ENCODE data around the gene HTR1D.
"Not testable (repeated sequence)": the region's sequence is repeated elsewhere in the genome, so short reads cannot be mapped to it uniquely, and the experiment has no call there.

HTR1D gene

DNA sequence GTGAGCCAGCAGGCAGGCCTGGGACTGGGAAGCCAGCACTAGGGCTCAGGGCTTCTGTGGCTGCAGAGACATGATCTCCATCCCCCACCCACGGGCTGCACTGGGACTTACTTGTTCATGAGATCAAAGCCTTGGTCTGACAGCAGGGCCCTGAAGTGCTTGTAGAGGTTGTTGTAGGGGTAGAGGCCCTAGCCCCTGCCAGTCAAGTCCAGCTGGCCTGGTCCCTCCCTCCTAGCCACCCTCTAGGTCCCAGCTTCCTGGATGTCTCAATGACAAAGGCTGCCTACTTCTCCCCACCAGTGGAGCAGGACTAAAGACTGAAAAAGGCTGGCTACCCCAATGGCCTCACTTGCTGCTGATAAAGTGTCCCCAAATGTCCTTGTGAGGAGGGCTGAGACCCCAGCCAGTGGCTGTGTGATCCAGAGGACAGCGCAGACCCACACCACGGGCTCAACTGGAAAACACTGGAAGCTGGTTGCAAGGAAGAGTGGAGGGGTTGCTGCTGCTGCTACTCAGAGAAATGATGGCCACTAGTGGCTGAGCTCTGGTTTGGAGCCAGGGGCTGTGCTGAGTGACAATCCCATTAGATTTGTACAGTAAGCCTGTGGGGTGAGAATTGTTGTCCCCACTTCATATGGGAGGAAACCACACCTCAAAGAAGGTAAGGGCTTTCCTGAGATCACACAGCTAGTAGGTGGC, 1.4 kb downstream of the HTR1D start:
- no peak for DNase-seq

DNA sequence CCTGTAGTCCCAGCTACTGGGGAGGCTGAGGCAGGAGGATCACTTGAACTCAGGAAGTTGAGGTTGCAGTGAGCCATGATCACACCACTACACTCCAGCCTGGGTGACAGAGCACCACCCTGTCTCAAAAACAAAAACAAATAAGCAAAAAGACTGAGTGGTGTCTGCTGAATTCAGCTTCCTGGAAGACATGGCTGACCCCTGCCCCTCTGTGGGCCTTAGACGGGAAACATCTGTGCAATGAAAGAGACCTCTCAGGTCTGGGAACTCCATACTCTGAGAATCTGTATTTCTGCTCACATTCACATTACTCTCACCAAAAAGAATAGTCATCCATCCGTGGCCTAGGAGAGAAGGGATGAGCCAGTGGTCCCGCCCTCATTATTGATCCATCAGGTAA, 2.0 kb downstream of the HTR1D start:
- no peak for DNase-seq

- DNase-seq, result no peak
Observed at GRCh38 chr1:23214640-23215039, 2.7 kb downstream of the HTR1D start.

DNA sequence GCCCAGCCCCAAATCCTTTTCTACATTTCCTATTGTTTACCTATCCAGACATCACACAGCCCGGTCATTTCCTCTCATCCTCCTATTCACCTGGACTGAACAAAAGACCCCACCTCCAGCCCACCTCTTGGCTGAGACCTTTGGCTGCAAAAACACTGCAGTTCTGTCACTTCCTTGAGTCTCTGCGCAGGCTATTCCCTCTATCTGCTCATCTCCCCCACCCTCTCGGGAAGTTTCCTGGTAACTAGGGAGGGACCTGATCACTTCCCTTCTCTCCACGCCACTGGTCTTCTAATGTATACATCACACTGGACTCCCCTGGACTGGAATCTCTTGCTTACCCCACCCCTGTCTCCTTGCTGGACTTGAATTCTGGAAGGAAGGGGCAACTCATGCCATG, 5.3 kb downstream of the HTR1D start:
- DNase-seq, result no peak

DNA sequence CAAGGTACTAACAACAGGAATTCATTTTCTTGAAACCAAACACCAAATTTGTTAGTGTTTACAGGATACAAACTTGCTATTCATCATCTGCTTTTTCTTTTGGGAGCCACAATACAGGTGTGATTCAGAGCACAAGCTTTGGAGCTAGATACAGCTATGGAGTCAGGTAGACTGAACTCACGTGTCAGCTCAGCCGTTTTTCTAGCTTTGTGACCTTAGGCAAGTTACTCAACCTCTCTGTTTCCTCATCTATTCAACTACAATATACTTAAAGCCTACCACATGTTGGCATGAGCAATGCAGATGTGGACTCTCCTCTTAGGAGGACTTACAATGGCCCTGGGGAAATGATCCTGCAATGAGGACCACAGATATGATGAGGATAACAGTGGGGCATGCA, 6.3 kb downstream of the HTR1D start:
- no peak for DNase-seq

- no peak for DNase-seq
Observed at GRCh38 chr1:23210351-23210785, 6.9 kb downstream of the HTR1D start.

- no peak for DNase-seq
Observed at GRCh38 chr1:23209770-23210169, 7.5 kb downstream of the HTR1D start.

- no peak for DNase-seq
Observed at GRCh38 chr1:23208527-23208926, 8.8 kb downstream of the HTR1D start.

DNA sequence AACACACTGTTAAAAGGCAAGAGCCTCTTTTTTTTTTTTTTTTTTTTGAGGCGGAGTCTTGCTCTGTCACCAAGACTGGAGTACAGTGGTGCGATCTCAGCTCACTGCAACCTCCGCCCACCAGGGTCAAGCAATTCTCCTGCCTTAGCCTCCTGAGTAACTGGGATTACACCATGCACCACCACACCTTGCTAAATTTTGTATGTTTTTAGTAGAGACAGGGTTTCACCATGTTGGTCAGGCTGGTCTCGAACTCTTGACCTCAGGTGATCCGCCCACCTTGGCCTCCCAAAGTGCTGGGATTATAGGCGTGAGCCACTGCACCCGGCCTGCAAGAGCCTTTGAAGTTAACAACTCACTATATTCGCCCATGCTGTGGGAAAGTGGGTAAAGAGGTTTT, 9.6 kb downstream of the HTR1D start:
- peak; percentile 4 for DNase-seq

DNA sequence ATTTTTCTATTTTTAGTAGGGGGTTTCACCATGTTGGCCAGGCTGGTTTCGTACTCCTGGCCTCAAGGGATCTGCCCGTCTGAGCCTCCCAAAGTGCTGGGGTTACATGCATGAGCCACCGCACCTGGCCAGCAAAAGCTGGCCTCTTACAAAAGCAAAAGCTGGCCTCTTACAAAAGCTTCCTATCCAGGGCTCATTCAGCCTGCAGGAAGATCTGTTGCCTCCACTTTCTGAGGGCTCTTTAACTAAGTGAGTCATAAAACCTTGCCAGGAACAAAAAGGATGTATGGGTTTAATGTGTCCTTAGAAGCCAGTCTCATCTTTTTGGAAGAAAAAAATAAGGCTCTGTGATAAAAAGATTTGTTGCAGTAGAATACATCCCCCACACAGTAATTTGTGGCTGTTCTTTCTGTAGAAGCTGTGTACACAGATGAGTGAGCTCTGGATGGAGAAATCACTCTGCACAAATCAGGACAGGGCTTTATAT, 15.0 kb downstream of the HTR1D start:
- no peak for DNase-seq

DNA sequence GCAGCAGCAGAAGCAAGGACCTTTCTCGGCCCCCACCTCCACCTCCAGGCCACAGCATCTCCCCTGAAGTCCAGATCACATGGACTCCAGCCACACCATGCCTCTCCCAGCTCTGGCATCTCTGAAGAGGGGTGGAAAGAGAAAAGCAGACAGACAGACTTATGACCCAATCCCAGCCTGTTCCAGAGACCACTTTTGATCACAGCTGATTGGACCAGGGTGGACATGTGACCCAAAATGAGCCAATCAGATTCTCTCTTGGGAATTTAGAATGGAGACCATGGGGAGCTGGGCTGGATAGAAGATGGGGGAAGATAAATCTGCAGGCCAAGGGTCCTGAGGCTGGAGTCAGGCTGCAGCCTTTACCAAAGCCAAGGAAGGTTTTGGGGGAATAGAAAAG, 16.4 kb downstream of the HTR1D start:
- no peak for DNase-seq

DNA sequence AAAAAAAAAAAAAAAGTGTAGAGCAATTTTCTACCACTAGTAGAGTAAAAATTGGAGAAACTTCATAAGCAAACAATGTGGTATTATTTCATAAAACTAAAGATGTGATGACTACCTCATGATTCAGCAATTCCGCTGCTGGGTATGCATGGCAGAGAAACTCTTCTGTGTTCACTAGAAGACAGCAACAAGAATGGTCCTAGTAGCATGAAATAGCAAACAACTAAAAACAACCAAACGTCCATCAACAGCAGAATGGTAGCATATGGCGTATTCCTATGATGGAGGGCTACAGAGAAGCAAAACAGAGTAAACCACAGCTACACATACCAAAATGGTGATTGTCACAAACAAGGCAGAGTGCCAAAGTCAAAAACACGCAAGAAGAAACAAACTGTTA, 18.9 kb downstream of the HTR1D start:
- no peak for DNase-seq

- no peak for DNase-seq
Observed at GRCh38 chr1:23196627-23197328, 20.5 kb downstream of the HTR1D start.

DNA sequence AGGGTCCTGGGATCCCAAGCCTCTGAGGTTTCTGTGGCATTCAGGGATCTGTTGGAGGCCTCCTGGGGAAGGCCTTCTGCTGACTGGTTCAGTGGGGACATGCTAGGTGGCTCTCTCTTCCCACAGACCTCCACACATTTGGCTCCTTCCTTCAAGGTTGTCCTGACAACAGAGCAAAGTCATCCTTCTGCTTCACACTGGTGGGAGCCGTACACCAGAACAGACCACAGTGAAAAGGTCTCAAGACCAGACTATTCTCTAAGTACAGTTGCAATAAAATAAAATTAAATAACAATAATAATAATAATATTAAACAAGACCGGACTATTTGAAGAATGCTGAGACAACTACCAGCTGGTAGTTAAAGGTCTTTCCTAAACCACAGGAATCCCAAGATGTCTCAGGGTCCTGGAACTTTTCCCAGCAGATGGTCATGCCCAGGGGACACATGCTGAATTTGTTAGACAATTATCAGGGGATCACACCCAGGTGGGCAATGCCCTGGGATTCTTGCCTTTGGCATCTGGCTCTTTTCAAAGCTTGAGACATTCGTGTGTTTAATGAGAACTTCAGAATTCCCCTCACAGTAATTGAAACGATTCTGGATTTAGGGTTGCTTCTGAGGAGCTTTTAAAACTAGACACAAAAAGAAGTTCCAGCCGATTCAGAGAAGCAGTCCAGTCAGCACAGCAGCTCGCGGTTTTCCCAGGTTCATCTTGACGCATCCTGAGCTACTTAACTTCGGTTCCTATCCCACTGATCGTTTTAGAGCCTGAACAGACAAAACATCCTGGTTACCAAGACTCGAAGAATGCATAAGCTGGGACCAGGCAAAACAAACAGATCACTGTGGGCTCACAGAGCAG, 22.9 kb downstream of the HTR1D start:
- DNase-seq, result peak; percentile 11

DNA sequence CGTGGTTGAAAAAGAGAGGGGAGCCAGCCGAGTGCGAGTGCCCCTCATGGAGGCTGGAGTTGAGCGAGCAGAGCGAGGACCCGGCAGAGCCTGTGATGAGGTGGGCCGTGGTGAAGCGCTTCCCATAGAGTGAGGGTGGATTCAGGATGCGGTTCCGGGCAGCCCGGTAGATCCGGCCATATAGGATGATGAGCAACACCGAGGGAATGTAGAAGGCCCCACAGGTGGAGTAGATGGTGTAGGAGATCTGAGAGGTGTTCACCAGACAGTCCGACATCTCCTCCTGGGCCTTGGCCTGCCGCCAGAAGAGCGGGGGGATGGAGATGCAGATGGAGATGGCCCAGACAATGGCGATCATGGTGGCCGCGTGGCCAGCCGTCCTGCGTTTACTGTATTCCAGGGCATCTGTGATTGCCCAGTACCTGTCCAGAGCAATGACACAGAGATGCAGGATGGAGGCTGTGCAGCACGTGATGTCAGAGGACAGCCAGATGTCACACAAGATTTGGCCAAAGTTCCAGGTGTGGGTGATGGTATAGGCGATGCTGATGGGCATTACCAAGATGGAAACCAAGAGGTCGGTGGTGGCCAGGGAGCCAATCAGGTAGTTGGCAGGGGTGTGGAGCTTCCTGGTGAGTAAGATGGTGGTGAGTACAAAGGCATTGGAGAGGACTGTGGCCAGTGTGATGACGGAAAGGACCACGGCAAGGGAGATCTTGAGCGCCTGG, 23.7 kb downstream of the HTR1D start:
- DNase-seq, result no peak

GRCh38 chr1:23191199-23191598, 26.1 kb downstream of the HTR1D start:
- no peak for DNase-seq

DNA sequence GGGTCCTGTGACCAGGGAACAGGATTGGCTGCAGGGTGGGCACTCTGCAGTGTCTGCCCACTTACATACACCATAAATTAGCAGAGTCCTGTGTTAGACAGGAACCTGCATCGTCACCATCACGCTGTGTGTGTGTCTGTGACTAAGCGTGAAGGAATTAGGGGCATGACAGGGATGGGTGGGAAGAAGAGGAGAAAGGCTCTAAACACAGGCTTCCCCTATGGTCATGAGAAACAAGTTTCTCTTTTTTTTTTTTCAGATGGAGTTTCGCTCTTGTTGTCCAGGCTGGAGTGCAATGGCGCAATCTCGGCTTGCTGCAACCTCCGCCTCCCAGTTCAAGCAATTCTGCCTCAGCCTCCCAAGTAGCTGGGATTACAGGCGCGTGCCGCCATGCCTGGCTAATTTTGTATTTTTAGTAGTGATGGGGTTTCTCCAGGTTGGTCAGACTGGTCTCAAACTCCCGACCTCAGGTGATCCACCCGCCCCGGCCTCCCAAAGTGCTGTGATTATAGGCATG, 28.3 kb downstream of the HTR1D start:
- DNase-seq, result not testable (repeated sequence)

- DNase-seq, result no peak
Observed at GRCh38 chr1:23188434-23188884, 28.8 kb downstream of the HTR1D start.

GRCh38 chr1:23187637-23188036, 29.7 kb downstream of the HTR1D start:
- no peak for DNase-seq

- no peak for DNase-seq
Observed at GRCh38 chr1:23185381-23185780, 31.9 kb downstream of the HTR1D start.

- no peak for DNase-seq
Observed at GRCh38 chr1:23184212-23184934, 32.9 kb downstream of the HTR1D start.

- DNase-seq, result no peak
Observed at GRCh38 chr1:23179862-23180261, 37.4 kb downstream of the HTR1D start.

Data from NCI-H524 treated with DMSO at 0.1 percent for 48 hours (cell line).